Fibroblast of lung (primary cell): Measurements from ENCODE around the gene GNB5. TPM values are rescaled to one million over a fixed set of nuclear protein-coding genes. Genes with fewer than 3 reads are reported as not detected.

Experiments
- DNase-seq, 2 donors: peaks; one replicate each; pipeline versions ENCODE4 v3.0.0 to v3.0.0-alpha.2; 2010; ENCODE audit warnings: low read depth in 2 of 2
- H2AFZ ChIP-seq: 2 replicates; pipeline ENCODE4 v1.5.1; 2012; ENCODE audit warnings: low read length, control low read depth, inconsistent platforms
- H3K27ac ChIP-seq: 2 replicates; pipeline ENCODE4 v1.5.1; 2011; ENCODE audit warnings: low read length, control low read depth; ENCODE audit not compliant: insufficient read depth
- H3K27me3 ChIP-seq: 2 replicates; pipeline ENCODE4 v1.5.1; 2011; ENCODE audit warnings: mild to moderate bottlenecking, low read length; ENCODE audit not compliant: control insufficient read depth, insufficient read depth
- H3K36me3 ChIP-seq: 2 replicates; pipeline ENCODE4 v1.5.1; 2011; ENCODE audit warnings: low read length; ENCODE audit not compliant: control insufficient read depth, insufficient read depth
- H3K4me1 ChIP-seq: 2 replicates; pipeline ENCODE4 v1.5.1; 2011; ENCODE audit warnings: low read length; ENCODE audit not compliant: control insufficient read depth, insufficient read depth; ENCODE audit errors: extremely low read depth
- H3K4me2 ChIP-seq: 2 replicates; pipeline ENCODE4 v1.5.1; 2011; ENCODE audit warnings: low read length, control low read depth; ENCODE audit not compliant: insufficient read depth; ENCODE audit errors: extremely low read depth
- H3K4me3 ChIP-seq, 4 experiments: fragments of 200-600 bp in 1 of 4; sonication (generic) in 1 of 4; replicated peaks in 1 of 4; 2 replicates each; pipeline ENCODE4 v1.5.1; 2011 to 2016; ENCODE audit warnings: low read length in 4 of 4, low read depth in 3 of 4, mild to moderate bottlenecking in 3 of 4, control low read depth in 2 of 4, inconsistent platforms in 1 of 4, mixed read lengths in 1 of 4; ENCODE audit not compliant: insufficient read depth in 1 of 4; ENCODE audit errors: control extremely low read depth in 1 of 4
- H3K79me2 ChIP-seq: 2 replicates; pipeline ENCODE4 v1.5.1; 2012; ENCODE audit warnings: mild to moderate bottlenecking, low read length, inconsistent platforms; ENCODE audit not compliant: control insufficient read depth, insufficient read depth
- H3K9ac ChIP-seq: 2 replicates; pipeline ENCODE4 v1.5.1; 2011; ENCODE audit warnings: mild to moderate bottlenecking, low read length, control low read depth; ENCODE audit not compliant: insufficient read depth
- H3K9me3 ChIP-seq: 2 replicates; pipeline ENCODE4 v1.5.1; 2012; ENCODE audit warnings: low read depth, low read length; ENCODE audit not compliant: control insufficient read depth, insufficient read depth
- H4K20me1 ChIP-seq: 2 replicates; pipeline ENCODE4 v1.5.1; 2011; ENCODE audit warnings: low read length; ENCODE audit not compliant: control insufficient read depth, insufficient read depth; ENCODE audit errors: extremely low read depth
- CTCF ChIP-seq, 2 donors: IDR thresholded peaks in 1 of 2; conservative IDR thresholded peaks in 1 of 2; 1 replicate in 1 of 2; 2 replicates in 1 of 2; pipeline ENCODE4 v1.5.1; 2011 to 2012; ENCODE audit warnings: low read length in 2 of 2, control low read depth in 1 of 2, inconsistent platforms in 1 of 2, low read depth in 1 of 2, mild to moderate bottlenecking in 1 of 2
- EZH2 ChIP-seq: IDR thresholded peaks from 2 replicates; pipeline ENCODE4 v1.5.1; 2012; ENCODE audit warnings: low read length, control low read depth, mild to moderate bottlenecking; ENCODE audit errors: missing control alignments
- polyA plus RNA-seq, 2 donors: library from polyadenylated mRNA; depleted of rRNA in 1 of 2; stranded (reverse) in 1 of 2; unstranded in 1 of 2; fragments of >200 nt; gene quantifications; 2 replicates each; pipeline ENCODE4 v1.2.1, GENCODE V29; 2011 to 2012; ENCODE audit warnings: missing spikeins in 1 of 2
- total RNA-seq: library from RNA; depleted of rRNA; stranded (reverse); fragments of >200 nt; gene quantifications from 2 replicates; pipeline ENCODE4 v1.2.1, GENCODE V29; 2014

Gene GNB5
- total and polyA plus RNA-seq, 2 donors (not counting 1 experiment from before 2014, with no cell fraction given), result 44.0 to 52.2 TPM

GRCh38 chr15:52196891-52197290, 5.7 kb upstream of the GNB5 start:
- Histone ChIP-seq H3K27me3 (peaks cover under 1% of the 10 kb centered on the region), H3K79me2 (no peaks in the 10 kb centered on the region), H4K20me1 (no peaks in the 10 kb centered on the region), H3K4me2 (no peak overlapping the region), H3K4me3 (no peak overlapping the region), H3K36me3 (no peaks in the 10 kb centered on the region), H3K9ac (no peak overlapping the region), H3K9me3 (no peaks in the 10 kb centered on the region), H2AFZ (no peak overlapping the region), H3K27ac (no peak overlapping the region), H3K4me1 (no peaks in the 10 kb centered on the region)
- TF ChIP-seq CTCF (conservative IDR thresholded peaks at IDR 0.05 in 1 of 2, IDR thresholded peaks at IDR 0.05 in 1 of 2; ENCODE audit: low read depth in 1 of 2, low read length in 2 of 2) (no peak), EZH2 (no peak)
- DNase-seq, result no peak

- no peaks in the 10 kb centered on the region for H3K79me2 ChIP-seq
- H3K27ac ChIP-seq, result no peak overlapping the region
- H3K4me2 ChIP-seq, result no peak overlapping the region
- no peaks in the 10 kb centered on the region for H3K36me3 ChIP-seq
- H3K9ac ChIP-seq, result no peak overlapping the region
- H3K4me1 ChIP-seq, result no peaks in the 10 kb centered on the region
- H4K20me1 ChIP-seq, result no peaks in the 10 kb centered on the region
- peaks cover 2% of the 10 kb centered on the region for H3K27me3 ChIP-seq
- TF ChIP-seq CTCF (conservative IDR thresholded peaks at IDR 0.05 in 1 of 2, IDR thresholded peaks at IDR 0.05 in 1 of 2; ENCODE audit: low read depth in 1 of 2, low read length in 2 of 2) (no peak), EZH2 (no peak)
- no peak overlapping the region for H2AFZ ChIP-seq
- no peak for DNase-seq
- no peaks in the 10 kb centered on the region for H3K9me3 ChIP-seq
- H3K4me3 ChIP-seq, result no peak overlapping the region
These were observed 2.6 kb upstream of the GNB5 start for GRCh38 chr15:52193791-52194190.

GRCh38 chr15:52193321-52193720, 2.1 kb upstream of the GNB5 start:
- Histone ChIP-seq H3K4me3 (no peak overlapping the region), H3K9ac (no peak overlapping the region), H4K20me1 (no peaks in the 10 kb centered on the region), H2AFZ (no peak overlapping the region), H3K79me2 (no peaks in the 10 kb centered on the region), H3K9me3 (no peaks in the 10 kb centered on the region), H3K27me3 (peaks cover 2% of the 10 kb centered on the region), H3K4me1 (no peaks in the 10 kb centered on the region), H3K4me2 (no peak overlapping the region), H3K36me3 (no peaks in the 10 kb centered on the region), H3K27ac (no peak overlapping the region)
- TF ChIP-seq EZH2 (no peak), CTCF (conservative IDR thresholded peaks at IDR 0.05 in 1 of 2, IDR thresholded peaks at IDR 0.05 in 1 of 2; ENCODE audit: low read depth in 1 of 2, low read length in 2 of 2) (no peak)
- DNase-seq, result no peak
